Measurements from ENCODE around the gene NIPSNAP3A. TPM values are rescaled to one million over a fixed set of nuclear protein-coding genes. Genes with fewer than 3 reads are reported as not detected.
A peak's percentile ranks its signal among the peaks of the same experiment; 100 is the strongest.

Gene NIPSNAP3A
- total RNA-seq, 1 experiment from 2014 or later, result 20.4 TPM

DNA sequence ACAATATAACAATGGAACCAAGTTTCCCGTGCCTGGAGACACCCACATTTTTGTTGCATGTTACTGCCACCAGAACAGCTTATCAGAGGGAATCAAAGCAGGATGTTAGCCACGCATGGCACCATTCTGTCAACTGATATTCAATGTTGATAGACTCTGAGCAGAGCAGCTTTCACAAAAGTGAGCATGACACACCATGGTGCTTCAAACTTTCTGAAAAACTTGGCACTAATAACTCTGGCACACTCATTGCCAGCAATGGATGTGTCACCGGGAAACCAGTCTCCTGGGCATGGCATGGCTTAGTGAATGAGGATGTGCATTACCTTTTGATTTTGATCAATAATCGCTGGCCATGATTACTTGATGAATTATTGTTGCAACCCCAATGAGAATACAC lies 36.1 kb downstream of the NIPSNAP3A start:
- Histone ChIP-seq H3K36me3 (replicated peaks; ENCODE audit: control insufficient read depth, insufficient read depth, low read length) (no peaks in the 10 kb centered on the region), H3K27me3 (ENCODE audit: control insufficient read depth, insufficient read depth, low read length) (no peaks in the 10 kb centered on the region), H3K4me3 (ENCODE audit: insufficient read depth, low read depth, low read length) (no peak overlapping the region)
- no peak for DNase-seq

DNA sequence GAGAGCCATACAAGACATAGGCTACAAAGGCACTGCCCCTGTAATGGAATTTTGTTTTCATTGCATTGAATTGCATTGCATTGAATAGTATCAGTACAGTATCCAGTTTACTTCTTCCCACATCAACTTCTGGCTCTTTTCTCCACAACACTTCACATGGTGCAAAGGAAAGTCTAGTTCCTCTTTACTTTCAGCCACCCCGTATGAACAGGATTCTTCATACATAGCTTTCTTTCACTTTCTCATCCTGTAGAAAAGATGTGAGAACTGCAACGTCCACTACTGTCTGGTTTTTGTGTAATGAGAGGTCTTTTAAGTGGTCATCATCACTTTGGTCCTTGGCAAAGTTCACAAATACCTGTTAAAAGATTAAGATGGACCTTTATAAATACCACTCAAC lies 36.6 kb downstream of the NIPSNAP3A start:
- Histone ChIP-seq H3K36me3 (replicated peaks; ENCODE audit: control insufficient read depth, insufficient read depth, low read length) (no peaks in the 10 kb centered on the region), H3K4me3 (ENCODE audit: insufficient read depth, low read depth, low read length) (no peak overlapping the region), H3K27me3 (ENCODE audit: control insufficient read depth, insufficient read depth, low read length) (no peaks in the 10 kb centered on the region)
- no peak for DNase-seq

DNA sequence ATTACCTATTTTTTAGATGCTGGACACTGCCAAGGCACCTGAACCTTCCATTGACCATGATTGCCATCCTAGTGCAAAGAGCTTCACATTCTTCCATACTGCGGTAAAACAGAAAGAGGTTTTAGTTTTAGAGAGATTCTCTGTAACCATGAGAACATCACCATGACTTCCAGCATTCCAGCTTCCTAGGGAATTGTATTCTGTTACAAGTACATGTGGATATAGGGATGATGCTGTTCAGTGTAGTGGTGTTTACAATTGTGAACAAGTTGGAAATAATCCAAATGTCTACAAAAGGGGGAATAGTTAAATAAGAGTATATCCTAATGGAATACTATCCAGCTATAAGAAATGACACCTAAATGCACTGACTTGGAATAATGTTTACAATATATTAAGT lies 38.8 kb downstream of the NIPSNAP3A start:
- H3K4me3 ChIP-seq (ENCODE audit: insufficient read depth, low read depth, low read length), result no peak overlapping the region
- DNase-seq, result no peak
- H3K27me3 ChIP-seq (ENCODE audit: control insufficient read depth, insufficient read depth, low read length), result no peaks in the 10 kb centered on the region
- no peaks in the 10 kb centered on the region for H3K36me3 ChIP-seq (replicated peaks; ENCODE audit: control insufficient read depth, insufficient read depth, low read length)

DNA sequence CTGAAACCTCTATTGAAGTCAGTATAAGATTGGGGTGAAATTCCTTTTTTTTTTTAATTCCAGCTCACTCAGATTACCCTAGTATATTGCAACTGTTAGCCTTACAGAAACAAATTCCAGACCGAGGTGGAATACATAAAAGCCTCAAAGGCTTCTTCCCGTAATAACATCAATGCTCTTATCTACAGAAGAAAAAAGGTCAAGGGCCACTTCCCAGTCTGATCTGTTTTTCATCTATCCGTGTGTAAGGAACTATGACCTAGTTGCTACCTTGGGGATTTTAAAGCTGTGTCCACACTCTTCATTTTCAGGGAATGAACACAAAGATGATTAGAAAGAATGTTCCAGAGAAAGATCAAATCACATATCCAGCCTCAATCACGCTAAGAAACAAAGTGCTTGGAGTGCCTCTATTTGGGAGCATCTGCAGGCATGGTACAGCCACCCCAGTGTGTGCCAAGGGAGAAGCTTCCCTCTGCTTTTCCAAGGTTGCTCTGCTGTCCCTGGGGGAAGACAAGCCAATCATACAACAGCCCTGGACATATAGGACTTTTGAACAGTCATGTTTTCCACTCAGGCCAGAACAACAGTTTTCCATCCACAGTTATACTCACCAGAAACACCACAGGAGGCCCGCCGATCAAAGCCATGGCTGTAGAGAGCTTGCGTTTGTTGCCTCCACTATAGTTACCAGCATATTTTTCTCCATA lies 40.0 kb downstream of the NIPSNAP3A start:
- no peaks in the 10 kb centered on the region for H3K36me3 ChIP-seq (replicated peaks; ENCODE audit: control insufficient read depth, insufficient read depth, low read length)
- no peak overlapping the region for H3K4me3 ChIP-seq (ENCODE audit: insufficient read depth, low read depth, low read length)
- no peaks in the 10 kb centered on the region for H3K27me3 ChIP-seq (ENCODE audit: control insufficient read depth, insufficient read depth, low read length)
- DNase-seq, result no peak

DNA sequence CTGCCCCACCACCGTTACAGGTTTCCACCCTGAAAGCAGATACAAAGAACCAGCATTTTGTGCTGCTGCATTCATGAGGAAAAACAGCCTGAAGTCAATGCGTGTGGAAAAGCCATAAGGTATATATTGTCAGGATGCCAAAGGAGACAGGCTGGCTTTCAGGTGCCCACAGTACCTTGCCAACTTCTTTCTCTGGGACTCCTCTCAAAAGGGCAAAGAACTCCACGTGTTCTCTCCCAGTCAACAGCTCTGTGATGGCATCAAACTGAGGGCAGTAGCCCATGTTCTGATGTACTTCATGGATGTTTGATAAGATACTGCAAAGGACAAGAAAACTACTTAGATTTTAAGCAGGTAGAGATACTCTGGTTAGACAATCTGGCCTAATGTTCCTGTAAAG lies 40.8 kb downstream of the NIPSNAP3A start:
- H3K27me3 ChIP-seq (ENCODE audit: control insufficient read depth, insufficient read depth, low read length), result no peaks in the 10 kb centered on the region
- DNase-seq, result no peak
- no peaks in the 10 kb centered on the region for H3K36me3 ChIP-seq (replicated peaks; ENCODE audit: control insufficient read depth, insufficient read depth, low read length)
- no peak overlapping the region for H3K4me3 ChIP-seq (ENCODE audit: insufficient read depth, low read depth, low read length)

DNA sequence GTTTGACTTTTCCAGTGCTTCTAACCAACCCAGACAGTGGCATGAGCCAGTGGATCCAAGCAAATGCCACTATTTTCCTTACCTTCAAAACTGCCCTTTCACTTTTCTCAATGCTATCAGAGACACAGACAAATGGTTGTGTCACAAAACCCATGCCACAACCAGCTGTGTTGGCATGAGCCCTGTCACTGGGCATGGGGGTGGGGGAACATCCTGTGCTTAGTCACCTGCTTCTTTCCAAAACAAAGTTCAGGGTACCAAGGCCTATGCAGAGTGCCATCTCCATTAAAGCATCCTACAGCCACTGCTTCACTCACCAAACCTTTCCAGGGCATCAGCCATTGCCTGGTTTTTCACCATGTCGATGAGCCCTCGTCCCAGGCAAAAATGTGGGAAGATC lies 46.6 kb downstream of the NIPSNAP3A start:
- no peak overlapping the region for H3K4me3 ChIP-seq (ENCODE audit: insufficient read depth, low read depth, low read length)
- no peak for DNase-seq
- no peaks in the 10 kb centered on the region for H3K27me3 ChIP-seq (ENCODE audit: control insufficient read depth, insufficient read depth, low read length)
- H3K36me3 ChIP-seq (replicated peaks; ENCODE audit: control insufficient read depth, insufficient read depth, low read length), result no peaks in the 10 kb centered on the region

DNA sequence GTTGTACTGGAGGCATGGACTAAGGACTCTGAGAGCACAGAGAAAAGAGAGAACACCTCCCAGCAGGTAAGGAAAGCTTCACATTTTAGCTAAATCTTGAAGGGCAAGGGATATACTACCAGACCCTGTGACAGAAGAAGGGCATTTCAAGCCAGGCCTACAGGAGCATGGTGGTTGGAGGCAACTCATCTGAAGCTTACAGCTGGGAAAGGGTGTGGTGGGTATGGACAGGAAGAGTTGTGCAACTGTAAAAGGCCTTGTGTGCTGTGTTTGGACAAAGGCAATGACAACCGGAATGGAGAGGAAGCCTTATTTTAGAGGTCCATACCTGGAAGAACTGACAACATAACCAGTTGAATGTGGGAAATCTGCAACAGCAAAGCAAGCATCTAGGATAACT lies 47.6 kb downstream of the NIPSNAP3A start:
- Histone ChIP-seq H3K36me3 (replicated peaks; ENCODE audit: control insufficient read depth, insufficient read depth, low read length) (no peaks in the 10 kb centered on the region), H3K4me3 (ENCODE audit: insufficient read depth, low read depth, low read length) (no peak overlapping the region), H3K27me3 (ENCODE audit: control insufficient read depth, insufficient read depth, low read length) (no peaks in the 10 kb centered on the region)
- no peak for DNase-seq

DNA sequence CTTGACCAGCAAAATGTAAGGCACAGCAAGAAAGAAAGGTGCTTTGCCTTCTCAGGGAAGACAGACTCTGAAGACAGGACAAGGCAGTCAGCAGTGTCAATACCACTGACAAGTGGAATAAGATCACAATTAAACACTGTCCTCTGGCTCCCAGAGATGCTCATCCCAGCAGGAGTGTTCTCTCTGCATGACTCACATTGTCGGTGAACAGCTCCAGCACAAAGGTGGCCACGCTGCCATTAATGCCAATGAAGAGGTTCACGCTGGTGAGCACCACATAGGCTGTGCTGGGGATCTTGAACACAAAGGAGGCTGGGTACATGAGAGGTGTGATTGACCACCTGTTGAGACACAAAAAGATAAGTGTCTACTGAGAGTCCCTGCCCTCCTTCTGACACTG lies 48.4 kb downstream of the NIPSNAP3A start:
- Histone ChIP-seq H3K4me3 (ENCODE audit: insufficient read depth, low read depth, low read length) (no peak overlapping the region), H3K27me3 (ENCODE audit: control insufficient read depth, insufficient read depth, low read length) (no peaks in the 10 kb centered on the region)
- no peak for DNase-seq

DNA sequence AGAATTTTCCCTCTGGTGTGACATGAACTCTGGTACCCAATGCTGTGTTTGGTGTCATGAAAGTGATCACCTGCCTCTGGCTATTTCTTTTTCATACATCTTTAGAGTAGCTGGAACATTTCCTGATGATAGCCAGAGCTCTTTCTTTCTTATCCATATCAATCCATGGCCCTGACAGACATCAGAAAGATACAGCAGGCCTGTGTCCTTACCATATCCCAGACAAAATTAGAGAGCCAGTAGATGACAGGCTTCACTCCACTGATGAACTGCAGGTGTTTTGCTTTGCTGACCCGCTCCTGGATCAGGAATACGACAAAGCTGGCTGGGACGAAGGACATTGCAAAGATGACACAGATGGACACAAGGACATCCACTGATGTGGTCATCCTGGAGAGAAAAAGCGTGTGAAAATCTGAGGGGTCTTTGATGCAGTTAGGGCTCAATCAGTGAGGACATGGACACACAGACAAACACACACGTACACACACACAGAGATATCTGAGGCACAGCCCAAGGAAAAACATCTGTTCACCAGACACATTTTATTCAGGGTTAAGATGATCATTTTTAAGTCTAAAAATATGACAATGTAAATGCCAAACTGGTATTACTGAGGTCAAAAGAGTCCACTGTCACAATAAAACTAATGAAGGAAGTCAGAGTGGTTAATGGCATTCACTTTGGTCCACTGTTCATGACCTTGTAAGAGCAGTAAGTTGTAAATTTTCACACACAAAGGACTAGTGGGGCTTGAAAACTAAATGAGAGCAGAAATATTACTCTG lies 50.9 kb downstream of the NIPSNAP3A start:
- no peaks in the 10 kb centered on the region for H3K36me3 ChIP-seq (replicated peaks; ENCODE audit: control insufficient read depth, insufficient read depth, low read length)
- no peak overlapping the region for H3K4me3 ChIP-seq (ENCODE audit: insufficient read depth, low read depth, low read length)
- DNase-seq, result no peak
- no peaks in the 10 kb centered on the region for H3K27me3 ChIP-seq (ENCODE audit: control insufficient read depth, insufficient read depth, low read length)

More for the DNA sequence above, 48.4 kb downstream of the NIPSNAP3A start:
- no peaks in the 10 kb centered on the region for H3K36me3 ChIP-seq (replicated peaks; ENCODE audit: control insufficient read depth, insufficient read depth, low read length)

DNA sequence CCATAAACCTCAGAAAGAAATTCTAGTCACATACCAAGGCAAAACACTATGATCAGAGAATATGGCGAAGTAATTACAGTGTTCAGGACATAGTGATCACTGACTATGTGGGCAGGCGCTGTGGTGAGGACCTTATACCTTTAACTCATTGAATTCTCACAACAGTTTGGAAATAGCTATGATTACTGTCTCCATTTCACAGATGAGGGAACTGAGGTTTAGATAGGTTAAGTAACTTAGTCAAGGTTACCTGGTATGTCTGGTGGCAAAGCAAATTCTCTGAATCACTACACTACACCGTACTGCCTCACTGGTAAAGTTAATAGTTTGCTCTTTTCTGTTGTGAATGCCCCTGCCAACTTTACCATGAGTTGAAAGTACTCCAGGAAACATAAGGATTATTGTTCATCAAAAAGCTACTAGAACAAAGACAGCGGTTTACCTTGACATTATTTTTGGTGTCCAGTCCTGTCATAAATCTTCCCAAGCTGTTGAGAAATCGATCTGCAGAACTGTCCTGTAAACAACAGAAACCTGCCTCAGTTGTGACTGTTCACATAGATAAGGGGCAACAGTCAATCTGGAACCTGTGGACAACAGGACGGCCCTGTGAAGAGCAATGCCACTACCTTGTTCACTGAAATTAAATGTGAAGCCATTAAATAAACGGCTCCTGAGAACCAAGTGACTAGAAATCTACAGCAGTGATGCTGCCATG lies 52.7 kb downstream of the NIPSNAP3A start:
- H3K27me3 ChIP-seq (ENCODE audit: control insufficient read depth, insufficient read depth, low read length), result no peaks in the 10 kb centered on the region
- no peaks in the 10 kb centered on the region for H3K36me3 ChIP-seq (replicated peaks; ENCODE audit: control insufficient read depth, insufficient read depth, low read length)

DNA sequence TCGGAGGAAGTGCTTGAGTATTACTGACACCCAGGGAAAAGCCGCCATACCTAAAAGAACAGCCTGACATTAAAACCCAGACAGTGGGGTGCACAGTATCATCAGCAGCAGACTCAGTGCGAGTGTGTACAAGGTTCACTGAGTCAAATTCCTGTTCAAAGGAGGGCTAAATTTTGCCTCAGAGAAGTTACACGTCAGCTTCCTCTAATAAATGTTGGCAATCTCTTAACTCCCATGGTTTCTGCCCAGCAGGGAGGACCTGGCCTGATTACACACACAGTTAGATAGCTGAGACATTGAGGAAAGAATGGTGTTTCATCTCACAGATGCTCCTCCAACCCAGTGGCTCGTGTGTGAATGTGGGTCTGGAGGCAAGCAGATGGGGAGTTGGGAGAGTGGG lies 54.6 kb downstream of the NIPSNAP3A start:
- Histone ChIP-seq H3K4me3 (ENCODE audit: insufficient read depth, low read depth, low read length) (no peak overlapping the region), H3K36me3 (replicated peaks; ENCODE audit: control insufficient read depth, insufficient read depth, low read length) (no peaks in the 10 kb centered on the region), H3K27me3 (ENCODE audit: control insufficient read depth, insufficient read depth, low read length) (no peaks in the 10 kb centered on the region)
- no peak for DNase-seq

More for the DNA sequence above, 52.7 kb downstream of the NIPSNAP3A start:
- H3K4me3 ChIP-seq (ENCODE audit: insufficient read depth, low read depth, low read length), result no peak overlapping the region
- DNase-seq, result no peak

DNA sequence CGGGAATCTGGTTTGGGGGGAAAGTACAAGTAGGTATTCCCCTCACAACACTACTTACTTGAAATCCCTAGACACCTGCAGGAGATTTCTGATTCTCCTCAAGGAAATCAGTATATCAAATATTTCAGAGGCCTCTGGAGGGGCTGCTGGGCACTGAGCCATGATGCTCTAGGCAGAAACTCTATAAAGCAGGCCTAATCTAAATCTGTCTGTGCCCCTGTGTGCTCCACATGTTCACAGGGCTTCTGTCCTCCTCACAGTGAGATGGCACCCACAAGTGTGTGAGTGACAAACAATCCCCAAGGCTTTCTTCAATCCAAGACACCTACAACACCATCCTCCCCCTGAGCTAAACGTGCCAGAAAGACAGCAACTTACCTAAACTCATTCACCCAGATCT lies 55.4 kb downstream of the NIPSNAP3A start:
- no peaks in the 10 kb centered on the region for H3K36me3 ChIP-seq (replicated peaks; ENCODE audit: control insufficient read depth, insufficient read depth, low read length)
- DNase-seq, result no peak

DNA sequence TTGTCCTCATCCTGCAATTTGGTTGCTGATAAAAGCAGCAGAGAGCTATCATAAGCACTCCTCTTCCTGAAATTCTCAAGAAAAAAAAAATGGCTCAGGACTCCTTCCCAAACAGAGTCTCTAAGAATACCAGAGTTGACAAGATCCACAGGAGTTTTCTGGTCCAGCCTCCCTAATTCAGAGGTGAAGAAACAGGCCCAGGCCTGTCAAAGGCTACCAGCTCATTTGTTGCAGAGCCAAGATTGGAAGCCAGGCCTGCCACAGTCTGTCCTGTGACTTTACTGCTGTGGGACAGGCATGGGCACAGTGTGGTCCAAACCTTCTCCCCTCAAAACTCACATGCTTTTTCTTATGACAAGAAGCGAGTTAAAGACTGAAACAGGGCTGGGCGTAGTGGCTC lies 58.0 kb downstream of the NIPSNAP3A start:
- Histone ChIP-seq H3K4me3 (ENCODE audit: insufficient read depth, low read depth, low read length) (no peak overlapping the region), H3K36me3 (replicated peaks; ENCODE audit: control insufficient read depth, insufficient read depth, low read length) (no peaks in the 10 kb centered on the region), H3K27me3 (ENCODE audit: control insufficient read depth, insufficient read depth, low read length) (no peaks in the 10 kb centered on the region)
- no peak for DNase-seq

More for the DNA sequence above, 55.4 kb downstream of the NIPSNAP3A start:
- no peaks in the 10 kb centered on the region for H3K27me3 ChIP-seq (ENCODE audit: control insufficient read depth, insufficient read depth, low read length)
- no peak overlapping the region for H3K4me3 ChIP-seq (ENCODE audit: insufficient read depth, low read depth, low read length)

DNA sequence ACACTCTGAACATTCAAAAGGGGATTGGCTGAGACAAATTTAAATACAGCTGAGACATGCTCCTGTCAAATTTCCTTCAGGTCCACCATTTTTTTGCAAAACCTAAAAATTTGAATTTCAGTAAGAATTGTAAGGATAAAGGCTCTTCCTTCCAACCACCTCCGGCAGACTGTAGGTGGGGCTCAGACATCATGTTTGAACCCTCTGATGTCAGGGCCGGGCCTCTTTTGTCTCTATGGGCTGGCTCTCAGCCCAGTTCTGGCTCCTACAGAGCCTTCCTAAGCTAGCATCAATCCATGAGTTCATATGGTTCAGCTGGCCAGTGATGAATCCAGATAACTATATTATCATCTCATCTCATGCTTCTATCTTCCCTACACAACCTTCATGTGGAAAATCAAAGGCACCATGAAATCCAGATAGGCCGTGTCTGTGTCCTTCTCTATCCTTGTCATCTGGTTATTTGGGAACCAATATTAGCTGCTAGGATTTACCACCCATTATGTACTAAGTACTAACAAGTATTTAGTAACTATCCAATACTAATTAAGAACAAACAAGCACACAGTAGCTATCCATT lies 60.6 kb downstream of the NIPSNAP3A start:
- Histone ChIP-seq H3K4me3 (ENCODE audit: insufficient read depth, low read depth, low read length) (no peak overlapping the region), H3K36me3 (replicated peaks; ENCODE audit: control insufficient read depth, insufficient read depth, low read length) (no peaks in the 10 kb centered on the region), H3K27me3 (ENCODE audit: control insufficient read depth, insufficient read depth, low read length) (no peaks in the 10 kb centered on the region)
- peak; percentile 54 for DNase-seq

All from H7 (cell line).